ENCODE results near the gene PSEN2.

Gene PSEN2

DNA sequence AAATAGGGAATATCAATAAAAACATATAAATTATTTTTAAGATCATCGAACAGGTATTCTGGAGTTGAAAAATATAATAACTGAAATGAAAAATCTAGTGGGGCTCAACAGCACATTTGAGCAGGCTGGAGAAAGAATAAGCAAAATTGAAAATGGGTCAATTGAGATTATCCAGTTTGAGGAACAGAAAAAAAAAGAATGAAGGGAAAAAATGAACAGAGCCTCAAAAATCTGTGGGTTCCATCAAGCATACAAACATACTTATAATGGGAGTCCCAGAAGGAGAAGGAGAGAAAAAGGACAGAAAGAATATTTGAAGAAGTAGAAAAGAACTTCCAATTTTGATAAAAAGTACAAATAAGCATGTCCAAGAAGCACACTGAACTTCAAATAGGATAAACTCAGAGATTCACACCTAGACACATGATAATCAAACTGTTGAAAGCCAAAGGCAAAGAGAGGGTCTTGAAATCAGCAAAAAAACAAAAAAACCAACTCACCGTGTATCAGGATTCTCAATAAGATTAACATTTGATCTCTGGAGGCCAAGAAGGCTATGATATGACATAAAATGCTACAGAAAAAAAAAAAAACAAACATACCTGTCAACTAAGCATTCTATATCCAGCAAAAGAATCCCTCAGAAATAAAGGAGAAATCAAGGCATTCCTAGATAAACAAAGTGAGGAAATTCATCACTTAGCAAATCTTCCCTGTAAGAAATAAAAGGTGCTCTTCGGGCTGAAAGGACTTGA lies 64.2 kb downstream of the PSEN2 start:
- no peak overlapping the region for H3K4me3 ChIP-seq (ENCODE audit: low read depth, low read length)
- DNase-seq (ENCODE audit: low read depth): no peak
- TF ChIP-seq, protein P1, sequence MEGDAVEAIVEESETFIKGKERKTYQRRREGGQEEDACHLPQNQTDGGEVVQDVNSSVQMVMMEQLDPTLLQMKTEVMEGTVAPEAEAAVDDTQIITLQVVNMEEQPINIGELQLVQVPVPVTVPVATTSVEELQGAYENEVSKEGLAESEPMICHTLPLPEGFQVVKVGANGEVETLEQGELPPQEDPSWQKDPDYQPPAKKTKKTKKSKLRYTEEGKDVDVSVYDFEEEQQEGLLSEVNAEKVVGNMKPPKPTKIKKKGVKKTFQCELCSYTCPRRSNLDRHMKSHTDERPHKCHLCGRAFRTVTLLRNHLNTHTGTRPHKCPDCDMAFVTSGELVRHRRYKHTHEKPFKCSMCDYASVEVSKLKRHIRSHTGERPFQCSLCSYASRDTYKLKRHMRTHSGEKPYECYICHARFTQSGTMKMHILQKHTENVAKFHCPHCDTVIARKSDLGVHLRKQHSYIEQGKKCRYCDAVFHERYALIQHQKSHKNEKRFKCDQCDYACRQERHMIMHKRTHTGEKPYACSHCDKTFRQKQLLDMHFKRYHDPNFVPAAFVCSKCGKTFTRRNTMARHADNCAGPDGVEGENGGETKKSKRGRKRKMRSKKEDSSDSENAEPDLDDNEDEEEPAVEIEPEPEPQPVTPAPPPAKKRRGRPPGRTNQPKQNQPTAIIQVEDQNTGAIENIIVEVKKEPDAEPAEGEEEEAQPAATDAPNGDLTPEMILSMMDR (IDR thresholded peaks at IDR 0.05; ENCODE audit: insufficient read depth, low read depth, low read length, missing control alignments): no peak

DNA sequence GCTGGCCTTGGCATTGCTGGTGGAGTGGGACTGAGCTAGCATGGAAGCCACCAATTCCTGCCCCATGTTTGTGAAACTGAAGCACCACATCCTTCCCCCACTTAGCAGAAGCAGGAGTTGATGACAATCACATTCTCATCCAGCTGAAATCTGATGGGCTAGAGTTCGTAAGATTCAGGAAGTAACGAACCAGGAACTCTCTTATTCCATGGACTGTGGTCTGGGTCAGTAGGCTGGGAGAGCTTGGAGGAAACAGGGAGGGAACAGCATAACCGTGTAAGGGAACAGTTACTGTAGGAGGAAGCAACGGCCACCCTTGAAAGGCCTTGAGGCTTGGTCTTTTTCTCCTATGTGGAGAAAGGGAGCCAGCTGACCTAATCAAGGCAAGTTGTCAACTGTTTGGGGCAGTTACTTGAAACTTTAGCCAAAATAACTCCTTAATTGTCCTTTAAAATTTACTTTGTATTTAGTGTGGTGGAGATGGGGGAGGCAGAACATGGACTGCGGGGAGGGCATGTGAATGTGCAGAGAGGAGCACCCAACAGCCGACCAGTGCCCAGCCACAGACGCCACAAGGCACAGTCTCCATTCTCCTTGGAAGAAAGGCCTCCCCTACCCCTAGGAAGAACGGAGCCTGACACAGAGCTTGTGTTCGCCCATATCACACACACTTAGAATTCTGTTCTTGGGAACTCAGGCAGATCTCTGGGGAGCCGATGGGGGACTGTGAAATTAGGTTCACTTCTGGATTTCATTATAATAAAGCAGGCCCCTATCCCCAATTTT lies 67.7 kb downstream of the PSEN2 start:
- no peak for DNase-seq (ENCODE audit: low read depth)
- no peak overlapping the region for H3K4me3 ChIP-seq (ENCODE audit: low read depth, low read length)
- TF ChIP-seq, protein P1 (IDR thresholded peaks at IDR 0.05; ENCODE audit: insufficient read depth, low read depth, low read length, missing control alignments): no peak

DNA sequence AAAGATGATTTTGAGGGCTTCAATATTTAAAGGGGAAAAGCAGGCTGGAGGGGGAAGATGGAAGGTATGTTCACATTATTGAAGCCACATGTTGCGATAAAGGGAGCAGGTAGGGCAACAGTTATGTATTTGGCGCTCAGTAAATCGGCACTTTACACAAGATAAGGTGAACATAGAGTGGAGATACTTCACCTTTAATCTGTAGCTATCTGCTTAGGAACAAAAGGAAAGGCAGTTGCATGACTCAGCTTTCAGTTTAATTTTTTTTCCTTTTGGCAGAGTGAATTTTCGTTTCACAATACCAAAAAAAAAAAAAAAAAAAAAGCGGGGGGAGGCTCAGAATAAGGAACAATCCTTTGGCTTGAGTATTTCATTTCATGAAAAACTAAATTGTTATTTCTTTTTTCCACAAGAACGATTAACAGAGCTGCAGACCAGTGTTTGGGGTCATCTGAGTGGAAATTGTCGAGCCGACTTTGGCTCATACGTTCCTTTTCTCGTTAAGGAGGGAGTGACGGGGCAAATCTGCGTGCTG lies 68.6 kb downstream of the PSEN2 start:
- H3K4me3 ChIP-seq (ENCODE audit: low read depth, low read length): peak overlapping the region; percentile 88
- TF ChIP-seq, protein P1 (IDR thresholded peaks at IDR 0.05; ENCODE audit: insufficient read depth, low read depth, low read length, missing control alignments): no peak
- no peak for DNase-seq (ENCODE audit: low read depth)

DNA sequence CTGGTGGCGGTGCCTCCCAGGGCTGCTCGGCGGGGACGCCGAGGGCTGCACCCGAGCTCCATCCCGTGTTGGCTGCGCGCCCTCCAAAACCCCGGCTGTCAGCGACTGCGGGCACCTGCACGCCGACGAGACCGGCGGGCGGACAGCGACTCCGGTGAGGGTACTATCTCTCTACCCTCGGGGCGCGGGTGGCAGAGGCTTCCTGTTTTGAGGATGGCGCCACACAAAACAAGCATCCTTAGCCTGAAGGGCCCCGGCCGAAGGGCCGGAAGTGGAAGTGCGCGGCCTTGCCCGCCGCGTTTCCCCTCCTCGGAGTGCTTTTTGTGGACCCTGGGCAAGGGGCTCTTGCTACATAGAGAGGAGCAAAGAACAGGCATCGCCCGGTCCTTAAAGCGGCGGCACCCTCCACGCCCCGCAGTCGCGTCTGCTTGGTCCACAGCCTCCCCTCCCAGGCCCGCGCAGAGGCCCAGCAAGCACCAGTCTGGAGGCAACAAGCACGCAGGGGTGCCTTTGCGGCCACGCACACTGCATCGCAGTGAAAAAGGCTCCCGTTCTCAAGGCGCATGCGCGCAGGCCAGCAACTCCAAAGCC lies 69.1 kb downstream of the PSEN2 start:
- TF ChIP-seq, protein P1 (IDR thresholded peaks at IDR 0.05; ENCODE audit: insufficient read depth, low read depth, low read length, missing control alignments): no peak
- peak overlapping the region; percentile 88 for H3K4me3 ChIP-seq (ENCODE audit: low read depth, low read length)
- no peak for DNase-seq (ENCODE audit: low read depth)

DNA sequence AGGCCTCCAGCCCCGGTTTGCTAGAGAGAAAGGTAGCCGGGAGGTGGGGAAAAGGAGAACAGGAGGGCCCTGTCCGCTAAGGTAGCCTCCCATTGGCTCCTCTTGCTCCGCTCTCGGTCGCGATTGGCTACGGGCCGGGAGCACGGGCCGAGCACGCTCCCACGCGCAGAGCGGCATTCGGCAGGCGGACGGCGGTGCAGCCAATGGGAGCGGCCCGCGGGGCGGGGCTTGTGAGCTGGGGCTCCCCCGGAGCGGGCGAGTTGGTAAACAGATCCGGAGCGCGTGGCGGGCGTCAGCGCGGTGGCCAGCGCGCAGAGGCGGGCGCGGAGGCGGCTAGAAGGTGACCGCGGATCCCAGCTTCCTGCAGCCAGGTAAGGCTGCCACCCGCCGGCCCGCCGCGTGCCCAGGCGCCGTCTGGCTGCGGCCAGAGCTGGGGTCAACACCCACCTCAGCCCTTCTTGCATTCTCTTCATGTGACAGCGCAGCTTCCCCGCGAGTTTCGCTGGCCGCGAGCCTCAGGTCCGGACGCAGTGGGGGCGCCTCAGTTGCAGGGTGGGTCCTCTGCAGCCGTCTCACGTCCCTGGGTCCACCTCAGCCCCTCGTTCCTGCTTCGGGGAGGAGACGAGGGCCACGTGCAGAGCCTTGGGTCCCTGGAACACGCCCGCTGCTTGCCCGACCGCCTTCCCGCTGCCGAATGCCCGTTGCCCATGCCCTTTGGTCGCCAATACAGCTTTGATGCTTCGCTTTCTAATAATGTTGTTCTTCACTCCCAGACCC lies 69.8 kb downstream of the PSEN2 start, which contains the start of gene COQ8A:
Gene COQ8A (plus strand): TSS at position 266 of the 777 bp plus-strand sequence. CDS start 21,092 bp downstream, outside the sequence.
- TF ChIP-seq, protein P1 (IDR thresholded peaks at IDR 0.05; ENCODE audit: insufficient read depth, low read depth, low read length, missing control alignments): no peak
- peak within 1 kb of the TSS; percentile 88 for H3K4me3 ChIP-seq (ENCODE audit: low read depth, low read length)
- DNase-seq (ENCODE audit: low read depth): peak; percentile 100

DNA sequence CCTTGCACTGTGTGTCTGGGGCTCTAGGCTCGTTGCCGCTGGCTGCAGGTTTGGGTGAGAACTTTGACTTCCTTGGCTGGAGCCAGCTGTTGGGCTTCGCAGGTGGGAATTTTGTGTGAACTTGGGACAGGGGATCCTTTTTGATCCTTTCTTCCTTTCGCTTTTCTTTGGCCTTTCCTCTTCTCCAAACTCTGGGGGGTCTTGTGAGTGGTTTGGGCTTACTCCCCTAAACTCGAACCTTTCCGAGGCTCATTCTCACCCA lies 70.3 kb downstream of the PSEN2 start:
- H3K4me3 ChIP-seq (ENCODE audit: low read depth, low read length): peak overlapping the region; percentile 73
- TF ChIP-seq, protein P1 (IDR thresholded peaks at IDR 0.05; ENCODE audit: insufficient read depth, low read depth, low read length, missing control alignments): no peak
- DNase-seq (ENCODE audit: low read depth): no peak

Data from GM12865 (cell line).